Measurements from ENCODE around the gene MAML2. TPM values are rescaled to one million over a fixed set of nuclear protein-coding genes. Genes with fewer than 3 reads are reported as not detected.

Gene MAML2
- total and polyA plus RNA-seq, 9 of the 15 experiments (the other 6 are each of a cell fraction or from before 2014, with no cell fraction given) = 0.79 to 6.8 (median 4.8) TPM

DNA sequence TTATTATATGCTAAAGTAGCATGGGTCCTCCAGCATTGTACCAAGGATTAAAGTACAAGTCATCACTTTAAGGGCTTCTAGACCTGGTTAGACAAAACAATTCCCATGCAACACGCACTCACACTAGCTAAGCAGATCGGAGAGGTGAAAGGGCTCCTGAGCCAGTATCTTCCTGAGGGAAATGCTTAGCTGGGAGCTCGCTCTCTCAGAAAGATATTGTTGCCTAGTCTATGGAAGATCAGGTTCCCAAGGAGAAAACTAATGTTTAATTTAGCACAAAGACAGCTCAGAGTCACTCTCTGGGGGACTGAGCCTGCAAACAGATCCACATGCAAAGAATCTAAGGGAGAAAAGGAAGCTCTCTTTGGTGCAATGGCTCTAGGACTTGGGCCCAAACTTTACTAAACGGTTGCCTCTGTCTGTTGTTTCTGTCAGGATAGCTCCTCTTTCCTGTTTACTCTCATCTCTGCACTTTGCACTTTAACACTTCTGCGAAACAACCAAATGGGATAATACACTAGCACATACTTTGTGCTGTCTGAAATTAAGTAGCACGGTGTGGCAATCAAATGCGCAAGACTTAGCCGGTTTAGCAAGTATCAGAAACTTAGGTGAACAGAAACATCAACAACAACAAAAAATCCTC lies 10.7 kb downstream of the MAML2 start (continued):
- TF ChIP-seq, protein P1, sequence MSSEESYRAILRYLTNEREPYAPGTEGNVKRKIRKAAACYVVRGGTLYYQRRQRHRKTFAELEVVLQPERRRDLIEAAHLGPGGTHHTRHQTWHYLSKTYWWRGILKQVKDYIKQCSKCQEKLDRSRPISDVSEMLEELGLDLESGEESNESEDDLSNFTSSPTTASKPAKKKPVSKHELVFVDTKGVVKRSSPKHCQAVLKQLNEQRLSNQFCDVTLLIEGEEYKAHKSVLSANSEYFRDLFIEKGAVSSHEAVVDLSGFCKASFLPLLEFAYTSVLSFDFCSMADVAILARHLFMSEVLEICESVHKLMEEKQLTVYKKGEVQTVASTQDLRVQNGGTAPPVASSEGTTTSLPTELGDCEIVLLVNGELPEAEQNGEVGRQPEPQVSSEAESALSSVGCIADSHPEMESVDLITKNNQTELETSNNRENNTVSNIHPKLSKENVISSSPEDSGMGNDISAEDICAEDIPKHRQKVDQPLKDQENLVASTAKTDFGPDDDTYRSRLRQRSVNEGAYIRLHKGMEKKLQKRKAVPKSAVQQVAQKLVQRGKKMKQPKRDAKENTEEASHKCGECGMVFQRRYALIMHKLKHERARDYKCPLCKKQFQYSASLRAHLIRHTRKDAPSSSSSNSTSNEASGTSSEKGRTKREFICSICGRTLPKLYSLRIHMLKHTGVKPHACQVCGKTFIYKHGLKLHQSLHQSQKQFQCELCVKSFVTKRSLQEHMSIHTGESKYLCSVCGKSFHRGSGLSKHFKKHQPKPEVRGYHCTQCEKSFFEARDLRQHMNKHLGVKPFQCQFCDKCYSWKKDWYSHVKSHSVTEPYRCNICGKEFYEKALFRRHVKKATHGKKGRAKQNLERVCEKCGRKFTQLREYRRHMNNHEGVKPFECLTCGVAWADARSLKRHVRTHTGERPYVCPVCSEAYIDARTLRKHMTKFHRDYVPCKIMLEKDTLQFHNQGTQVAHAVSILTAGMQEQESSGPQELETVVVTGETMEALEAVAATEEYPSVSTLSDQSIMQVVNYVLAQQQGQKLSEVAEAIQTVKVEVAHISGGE (CRISPR knock-in tag; IDR thresholded peaks at IDR 0.05) = no peak
- TF ChIP-seq, protein P2, sequence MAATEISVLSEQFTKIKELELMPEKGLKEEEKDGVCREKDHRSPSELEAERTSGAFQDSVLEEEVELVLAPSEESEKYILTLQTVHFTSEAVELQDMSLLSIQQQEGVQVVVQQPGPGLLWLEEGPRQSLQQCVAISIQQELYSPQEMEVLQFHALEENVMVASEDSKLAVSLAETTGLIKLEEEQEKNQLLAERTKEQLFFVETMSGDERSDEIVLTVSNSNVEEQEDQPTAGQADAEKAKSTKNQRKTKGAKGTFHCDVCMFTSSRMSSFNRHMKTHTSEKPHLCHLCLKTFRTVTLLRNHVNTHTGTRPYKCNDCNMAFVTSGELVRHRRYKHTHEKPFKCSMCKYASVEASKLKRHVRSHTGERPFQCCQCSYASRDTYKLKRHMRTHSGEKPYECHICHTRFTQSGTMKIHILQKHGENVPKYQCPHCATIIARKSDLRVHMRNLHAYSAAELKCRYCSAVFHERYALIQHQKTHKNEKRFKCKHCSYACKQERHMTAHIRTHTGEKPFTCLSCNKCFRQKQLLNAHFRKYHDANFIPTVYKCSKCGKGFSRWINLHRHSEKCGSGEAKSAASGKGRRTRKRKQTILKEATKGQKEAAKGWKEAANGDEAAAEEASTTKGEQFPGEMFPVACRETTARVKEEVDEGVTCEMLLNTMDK (IDR thresholded peaks at IDR 0.05; ENCODE audit: borderline replicate concordance, insufficient read depth, low read depth, low read length, poor library complexity, severe bottlenecking) = no peak
- TF ChIP-seq NR2C2 (CRISPR knock-in tag; IDR thresholded peaks at IDR 0.05) (no peak), NR2C2 (tag; IDR thresholded peaks at IDR 0.05) (peak; percentile 68), MAFG (tag; conservative IDR thresholded peaks at IDR 0.05) (peak; percentile 39; the same call in 1 of the 2 replicates), CEBPG (CRISPR knock-in tag; IDR thresholded peaks at IDR 0.05) (no peak), CEBPG (tag; conservative IDR thresholded peaks at IDR 0.05 in 1 of 2, IDR thresholded peaks at IDR 0.05 in 1 of 2) (0 out of 4 replicates have a peak, but pooled peaks of 1 of the 2 experiments have one; percentile 16), PHTF2 (CRISPR knock-in tag; IDR thresholded peaks at IDR 0.05) (no peak), FOXK2 (conservative IDR thresholded peaks at IDR 0.05 in 1 of 2, IDR thresholded peaks at IDR 0.05 in 1 of 2; ENCODE audit: low read depth in 2 of 2) (peak in 1 of 2 experiments; percentile 41; a peak in 1 of 4 replicates), ZNF134 (CRISPR knock-in tag; conservative IDR thresholded peaks at IDR 0.05) (no peak), ZNF197 (CRISPR knock-in tag; IDR thresholded peaks at IDR 0.05; ENCODE audit: low read depth) (0 out of 2 replicates have a peak, but pooled peaks have one; percentile 48)
- TF ChIP-seq, protein P3, sequence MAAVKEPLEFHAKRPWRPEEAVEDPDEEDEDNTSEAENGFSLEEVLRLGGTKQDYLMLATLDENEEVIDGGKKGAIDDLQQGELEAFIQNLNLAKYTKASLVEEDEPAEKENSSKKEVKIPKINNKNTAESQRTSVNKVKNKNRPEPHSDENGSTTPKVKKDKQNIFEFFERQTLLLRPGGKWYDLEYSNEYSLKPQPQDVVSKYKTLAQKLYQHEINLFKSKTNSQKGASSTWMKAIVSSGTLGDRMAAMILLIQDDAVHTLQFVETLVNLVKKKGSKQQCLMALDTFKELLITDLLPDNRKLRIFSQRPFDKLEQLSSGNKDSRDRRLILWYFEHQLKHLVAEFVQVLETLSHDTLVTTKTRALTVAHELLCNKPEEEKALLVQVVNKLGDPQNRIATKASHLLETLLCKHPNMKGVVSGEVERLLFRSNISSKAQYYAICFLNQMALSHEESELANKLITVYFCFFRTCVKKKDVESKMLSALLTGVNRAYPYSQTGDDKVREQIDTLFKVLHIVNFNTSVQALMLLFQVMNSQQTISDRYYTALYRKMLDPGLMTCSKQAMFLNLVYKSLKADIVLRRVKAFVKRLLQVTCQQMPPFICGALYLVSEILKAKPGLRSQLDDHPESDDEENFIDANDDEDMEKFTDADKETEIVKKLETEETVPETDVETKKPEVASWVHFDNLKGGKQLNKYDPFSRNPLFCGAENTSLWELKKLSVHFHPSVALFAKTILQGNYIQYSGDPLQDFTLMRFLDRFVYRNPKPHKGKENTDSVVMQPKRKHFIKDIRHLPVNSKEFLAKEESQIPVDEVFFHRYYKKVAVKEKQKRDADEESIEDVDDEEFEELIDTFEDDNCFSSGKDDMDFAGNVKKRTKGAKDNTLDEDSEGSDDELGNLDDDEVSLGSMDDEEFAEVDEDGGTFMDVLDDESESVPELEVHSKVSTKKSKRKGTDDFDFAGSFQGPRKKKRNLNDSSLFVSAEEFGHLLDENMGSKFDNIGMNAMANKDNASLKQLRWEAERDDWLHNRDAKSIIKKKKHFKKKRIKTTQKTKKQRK (IDR thresholded peaks at IDR 0.05; ENCODE audit: borderline replicate concordance, low read depth, low read length) = no peak
- TF ChIP-seq, protein P4, sequence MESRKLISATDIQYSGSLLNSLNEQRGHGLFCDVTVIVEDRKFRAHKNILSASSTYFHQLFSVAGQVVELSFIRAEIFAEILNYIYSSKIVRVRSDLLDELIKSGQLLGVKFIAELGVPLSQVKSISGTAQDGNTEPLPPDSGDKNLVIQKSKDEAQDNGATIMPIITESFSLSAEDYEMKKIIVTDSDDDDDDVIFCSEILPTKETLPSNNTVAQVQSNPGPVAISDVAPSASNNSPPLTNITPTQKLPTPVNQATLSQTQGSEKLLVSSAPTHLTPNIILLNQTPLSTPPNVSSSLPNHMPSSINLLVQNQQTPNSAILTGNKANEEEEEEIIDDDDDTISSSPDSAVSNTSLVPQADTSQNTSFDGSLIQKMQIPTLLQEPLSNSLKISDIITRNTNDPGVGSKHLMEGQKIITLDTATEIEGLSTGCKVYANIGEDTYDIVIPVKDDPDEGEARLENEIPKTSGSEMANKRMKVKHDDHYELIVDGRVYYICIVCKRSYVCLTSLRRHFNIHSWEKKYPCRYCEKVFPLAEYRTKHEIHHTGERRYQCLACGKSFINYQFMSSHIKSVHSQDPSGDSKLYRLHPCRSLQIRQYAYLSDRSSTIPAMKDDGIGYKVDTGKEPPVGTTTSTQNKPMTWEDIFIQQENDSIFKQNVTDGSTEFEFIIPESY (CRISPR knock-in tag; IDR thresholded peaks at IDR 0.05) = no peak

Measured in K562 (cell line).